HepG2 (cell line): Measurements from ENCODE around the gene ETV5. TPM values are rescaled to one million over a fixed set of nuclear protein-coding genes. Genes with fewer than 3 reads are reported as not detected.

Experiments
- ATAC-seq: fragments of 200-7000 bp; cut with Tn5 transposase; 3 replicates; pipeline ENCODE4 v1.9.1; 2020; ENCODE audit warnings: mild to moderate bottlenecking, moderate library complexity
- BruUV-seq: library from RNA; stranded (reverse); fragments of 400-500 nt; replicated peaks from 2 replicates; lab custom pipeline; 2021; lab: Mats Ljungman, UMichigan
- CTCF ChIA-PET: fragments of 300-600 bp; formaldehyde crosslinking; extraction: SDS; loops from one replicate; lab custom pipeline; 2021; ENCODE audit warnings: low total read pairs, inconsistent platforms, low intra/inter-chr PET ratio; lab: Yijun Ruan, JAX
- POLR2A ChIA-PET: fragments of 350-600 bp; sonication (Branson Sonifier 250); formaldehyde crosslinking; loops from one replicate; lab custom pipeline; 2020; ENCODE audit warnings: antibody characterized with exemption, inconsistent platforms; lab: Yijun Ruan, JAX
- DNase-seq: peaks from one replicate; pipeline ENCODE4 v3.0.0-alpha.2; 2015; ENCODE audit warnings: low spot score
- FAIRE-seq: peaks from 3 replicates; lab custom pipeline; 2011; peaks lifted over from hg19 to GRCh38; lab: Jason Lieb, UNC
- H2AFZ ChIP-seq: one replicate; pipeline ENCODE4 v1.6.1; 2011; ENCODE audit warnings: low read length, inconsistent platforms
- H3K27ac ChIP-seq: fragments of 300-600 bp; 3 replicates; pipeline ENCODE4 v1.8.0; 2011; ENCODE audit warnings: mixed run types, mild to moderate bottlenecking, mixed read lengths, low read length, inconsistent platforms; ENCODE audit not compliant: insufficient read depth; ENCODE audit errors: extremely low read length
- H3K27me3 ChIP-seq, 2 experiments: fragments of 200-600 bp in 1 of 2; 2 replicates in 1 of 2; 3 replicates in 1 of 2; pipeline versions ENCODE4 v1.6.0 to v1.8.0; 2011; ENCODE audit warnings: low read length in 2 of 2, mild to moderate bottlenecking in 2 of 2, moderate library complexity in 2 of 2, inconsistent platforms in 1 of 2; ENCODE audit not compliant: insufficient read depth in 2 of 2, control insufficient read depth in 1 of 2
- H3K36me3 ChIP-seq, 2 experiments: fragments of 200-600 bp in 1 of 2; replicated peaks in 1 of 2; 2 replicates in 1 of 2; 3 replicates in 1 of 2; pipeline versions ENCODE4 v1.5.1 to v1.8.0; 2011; ENCODE audit warnings: low read length in 2 of 2, inconsistent platforms in 1 of 2; ENCODE audit not compliant: insufficient read depth in 2 of 2, control insufficient read depth in 1 of 2
- H3K4me1 ChIP-seq: 2 replicates; pipeline ENCODE4 v1.5.1; 2012; ENCODE audit warnings: low read length, inconsistent platforms; ENCODE audit not compliant: insufficient read depth
- H3K4me2 ChIP-seq: 2 replicates; pipeline ENCODE4 v1.6.0; 2011; ENCODE audit warnings: low read depth, low read length, inconsistent platforms
- H3K4me3 ChIP-seq, 3 experiments: fragments of 200-600 bp in 1 of 3; sonication (generic), shearing (Covaris generic) in 1 of 3; replicated peaks in 1 of 3; 2 replicates each; pipeline ENCODE4 v1.5.1; 2011 to 2016; ENCODE audit warnings: low read length in 3 of 3, inconsistent platforms in 2 of 3, low read depth in 2 of 3, mild to moderate bottlenecking in 2 of 3, control low read depth in 1 of 3, mixed read lengths in 1 of 3; ENCODE audit not compliant: insufficient read depth in 1 of 3
- H3K79me2 ChIP-seq: one replicate; pipeline ENCODE4 v1.6.1; 2011; ENCODE audit warnings: low read length, inconsistent platforms; ENCODE audit not compliant: insufficient read depth
- H3K9ac ChIP-seq: 2 replicates; pipeline ENCODE4 v1.6.0; 2011; ENCODE audit warnings: mild to moderate bottlenecking, low read depth, low read length, inconsistent platforms; ENCODE audit not compliant: insufficient read depth
- H3K9me3 ChIP-seq: 2 replicates; pipeline ENCODE4 v1.5.1; 2012; ENCODE audit warnings: mild to moderate bottlenecking, low read length
- H4K20me1 ChIP-seq: 2 replicates; pipeline ENCODE4 v1.6.0; 2011; ENCODE audit warnings: inconsistent platforms, mild to moderate bottlenecking, low read length, moderate library complexity; ENCODE audit not compliant: insufficient read depth
- CEBPG ChIP-seq: IDR thresholded peaks from 2 replicates; pipeline ENCODE4 v1.6.1; 2016
- FOXA3 ChIP-seq: IDR thresholded peaks from 2 replicates; pipeline ENCODE4 v1.6.1; 2016; ENCODE audit warnings: missing genetic modification reagents, missing compliant biosample characterization
- GPBP1L1 ChIP-seq: sonication (generic); formaldehyde crosslinking; IDR thresholded peaks from 2 replicates; pipeline ENCODE4 v1.5.0; 2020; ENCODE audit warnings: mild to moderate bottlenecking, missing genetic modification reagents
- IKZF1 ChIP-seq: fragments of 450-650 bp; IDR thresholded peaks from 2 replicates; pipeline ENCODE4 v1.7.1; 2016
- KDM5B ChIP-seq: sonication (generic); formaldehyde crosslinking; IDR thresholded peaks from 2 replicates; pipeline ENCODE4 v1.4.0; 2020; ENCODE audit warnings: missing genetic modification reagents, mild to moderate bottlenecking, borderline replicate concordance
- NCOA1 ChIP-seq: sonication (generic); formaldehyde crosslinking; IDR thresholded peaks from 2 replicates; pipeline ENCODE4 v1.9.0; 2021; ENCODE audit warnings: missing genetic modification reagents
- SMARCC2 ChIP-seq: fragments of 450-650 bp; IDR thresholded peaks from 2 replicates; pipeline ENCODE4 v1.6.1; 2017; ENCODE audit warnings: antibody characterized with exemption, mild to moderate bottlenecking
- ZNF234 ChIP-seq: sonication (generic); formaldehyde crosslinking; conservative IDR thresholded peaks from 2 replicates; pipeline ENCODE4 v1.5.1; 2020; ENCODE audit warnings: mild to moderate bottlenecking, missing genetic modification reagents
- ZNF501 ChIP-seq: sonication (generic); formaldehyde crosslinking; IDR thresholded peaks from 2 replicates; pipeline ENCODE4 v1.5.1; 2020; ENCODE audit warnings: mild to moderate bottlenecking, moderate library complexity, missing genetic modification reagents
- ZNF598 ChIP-seq: sonication (generic); formaldehyde crosslinking; IDR thresholded peaks from 2 replicates; pipeline ENCODE4 v1.5.1; 2020; ENCODE audit warnings: mild to moderate bottlenecking, missing genetic modification reagents, borderline replicate concordance
- ZNF841 ChIP-seq: sonication (generic); formaldehyde crosslinking; IDR thresholded peaks from 2 replicates; pipeline ENCODE4 v1.8.1; 2023; ENCODE audit warnings: missing genetic modification reagents, borderline replicate concordance
- ZSCAN9 ChIP-seq: IDR thresholded peaks from 2 replicates; pipeline ENCODE4 v1.6.1; 2016; ENCODE audit warnings: borderline replicate concordance
- WGBS: methylation state at CpG from one replicate; pipeline ENCODE4 v1.1.6; 2017; ENCODE audit warnings: low lambda C conversion rate; 5-methylcytosine and 5-hydroxymethylcytosine counted together
- in situ Hi-C: cut with HindIII; loops from 2 replicates; pipeline ENCODE4 v1.10.0; 2017; ENCODE audit warnings: low pct_unique_long_range_greater_than_20kb; ENCODE audit not compliant: extremely low pct_ligation_motif_present
- intact Hi-C: fragments of 100-400 bp; cut with micrococcal nuclease; formaldehyde crosslinking; loops from one replicate; pipeline ENCODE4 v1.10.0; 2022; ENCODE audit not compliant: unreplicated experiment
- polyA plus RNA-seq, 8 experiments: library from polyadenylated mRNA; depleted of rRNA in 3 of 8; stranded (reverse) in 7 of 8; unstranded in 1 of 8; fragments of >200 nt; fragmentation: Illumina TruSeq in 4 of 8; extraction: Trizol in 4 of 8; gene quantifications; 2 replicates each; pipeline versions ENCODE4 v1.2.1 to v1.2.3, GENCODE V29; 2011 to 2016; ENCODE audit warnings: low read depth in 4 of 8, missing spikeins in 1 of 8, mixed read lengths in 1 of 8; ENCODE audit not compliant: insufficient read depth in 1 of 8
- total RNA-seq, 5 experiments: library from RNA; depleted of rRNA; stranded (reverse); fragments of >200 nt; fragmentation: Illumina TruSeq; extraction: Trizol; gene quantifications; 2 replicates each; pipeline ENCODE4 v1.2.3, GENCODE V29; 2016; ENCODE audit warnings: low read depth in 1 of 5
- TF ChIP-seq, protein P1 (sequence below): IDR thresholded peaks from 2 replicates; pipeline ENCODE4 v1.6.1; 2016; ENCODE audit warnings: missing compliant biosample characterization, missing genetic modification reagents, borderline replicate concordance
- TF ChIP-seq, protein P2 (sequence below): sonication (generic); formaldehyde crosslinking; IDR thresholded peaks from 2 replicates; pipeline ENCODE4 v1.4.0; 2020; ENCODE audit warnings: low read depth, missing genetic modification reagents

Gene ETV5
- total and polyA plus RNA-seq, 2 of the 13 experiments (the other 11 are each of a cell fraction or from before 2014, with no cell fraction given), result 52.9 to 57.2 TPM

- TF ChIP-seq GPBP1L1 (CRISPR knock-in tag) (no peak), NCOA1 (CRISPR knock-in tag) (no peak), ZNF598 (CRISPR knock-in tag) (no peak)
Observed at GRCh38 chr3:186093271-186093900, 15.5 kb downstream of the ETV5 start (continued).

GRCh38 chr3:186092360-186093070, 16.4 kb downstream of the ETV5 start:
- Histone ChIP-seq H3K4me1 (peaks cover 87% of the 10 kb centered on the region), H4K20me1 (0 out of 2 replicates have a peak, but pooled peaks cover 4% of the 10 kb centered on the region), H3K27me3 (no peaks in the 10 kb centered on the region), H3K27ac (peak overlapping the region; percentile 48), H3K79me2 (peaks cover 65% of the 10 kb centered on the region), H2AFZ (no peak overlapping the region), H3K4me3 (no peak overlapping the region), H3K9me3 (no peaks in the 10 kb centered on the region), H3K4me2 (peak overlapping the region; percentile 28), H3K9ac (no peak overlapping the region; the same call in 1 of the 2 replicates), H3K36me3 (peaks cover 13 to 45% of the 10 kb centered on the region in 2 experiments)
- POLR2A ChIA-PET, result interaction anchor here (0.8 to 3.9 kb wide), 2 partner anchors 12 to 17 kb away, joined by 3 to 32 read pairs; partner anchors contain the start of gene ETV5
- in situ Hi-C loops (no loop called here), intact Hi-C loops (loop anchor here (2.0 to 10.0 kb wide), 2 partner anchors 14 to 108 kb away; no protein-coding TSS in a partner anchor)
- FAIRE-seq (no peak), DNase-seq (no peak), ATAC-seq (no peak; the same call in 2 of the 3 replicates)
- 61% methylated on average over 8 of the region's 10 CpGs for WGBS
- CTCF ChIA-PET, result no interaction called here
- BruUV-seq, result no TSS peak
- TF ChIP-seq, protein P1, sequence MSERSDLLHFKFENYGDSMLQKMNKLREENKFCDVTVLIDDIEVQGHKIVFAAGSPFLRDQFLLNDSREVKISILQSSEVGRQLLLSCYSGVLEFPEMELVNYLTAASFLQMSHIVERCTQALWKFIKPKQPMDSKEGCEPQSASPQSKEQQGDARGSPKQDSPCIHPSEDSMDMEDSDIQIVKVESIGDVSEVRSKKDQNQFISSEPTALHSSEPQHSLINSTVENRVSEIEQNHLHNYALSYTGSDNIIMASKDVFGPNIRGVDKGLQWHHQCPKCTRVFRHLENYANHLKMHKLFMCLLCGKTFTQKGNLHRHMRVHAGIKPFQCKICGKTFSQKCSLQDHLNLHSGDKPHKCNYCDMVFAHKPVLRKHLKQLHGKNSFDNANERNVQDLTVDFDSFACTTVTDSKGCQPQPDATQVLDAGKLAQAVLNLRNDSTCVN (CRISPR knock-in tag), result peak; percentile 80
- no peak for TF ChIP-seq ZSCAN9 (CRISPR knock-in tag)
- TF ChIP-seq, protein P2, sequence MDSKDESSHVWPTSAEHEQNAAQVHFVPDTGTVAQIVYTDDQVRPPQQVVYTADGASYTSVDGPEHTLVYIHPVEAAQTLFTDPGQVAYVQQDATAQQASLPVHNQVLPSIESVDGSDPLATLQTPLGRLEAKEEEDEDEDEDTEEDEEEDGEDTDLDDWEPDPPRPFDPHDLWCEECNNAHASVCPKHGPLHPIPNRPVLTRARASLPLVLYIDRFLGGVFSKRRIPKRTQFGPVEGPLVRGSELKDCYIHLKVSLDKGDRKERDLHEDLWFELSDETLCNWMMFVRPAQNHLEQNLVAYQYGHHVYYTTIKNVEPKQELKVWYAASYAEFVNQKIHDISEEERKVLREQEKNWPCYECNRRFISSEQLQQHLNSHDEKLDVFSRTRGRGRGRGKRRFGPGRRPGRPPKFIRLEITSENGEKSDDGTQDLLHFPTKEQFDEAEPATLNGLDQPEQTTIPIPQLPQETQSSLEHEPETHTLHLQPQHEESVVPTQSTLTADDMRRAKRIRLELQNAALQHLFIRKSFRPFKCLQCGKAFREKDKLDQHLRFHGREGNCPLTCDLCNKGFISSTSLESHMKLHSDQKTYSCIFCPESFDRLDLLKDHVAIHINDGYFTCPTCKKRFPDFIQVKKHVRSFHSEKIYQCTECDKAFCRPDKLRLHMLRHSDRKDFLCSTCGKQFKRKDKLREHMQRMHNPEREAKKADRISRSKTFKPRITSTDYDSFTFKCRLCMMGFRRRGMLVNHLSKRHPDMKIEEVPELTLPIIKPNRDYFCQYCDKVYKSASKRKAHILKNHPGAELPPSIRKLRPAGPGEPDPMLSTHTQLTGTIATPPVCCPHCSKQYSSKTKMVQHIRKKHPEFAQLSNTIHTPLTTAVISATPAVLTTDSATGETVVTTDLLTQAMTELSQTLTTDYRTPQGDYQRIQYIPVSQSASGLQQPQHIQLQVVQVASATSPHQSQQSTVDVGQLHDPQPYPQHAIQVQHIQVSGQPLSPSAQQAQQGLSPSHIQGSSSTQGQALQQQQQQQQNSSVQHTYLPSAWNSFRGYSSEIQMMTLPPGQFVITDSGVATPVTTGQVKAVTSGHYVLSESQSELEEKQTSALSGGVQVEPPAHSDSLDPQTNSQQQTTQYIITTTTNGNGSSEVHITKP (CRISPR knock-in tag), result 0 out of 2 replicates have a peak, but pooled peaks have one; percentile 36
- no peak for TF ChIP-seq ZNF234 (CRISPR knock-in tag)
- no peak for TF ChIP-seq IKZF1
- TF ChIP-seq ZNF841 (CRISPR knock-in tag), result no peak
- peak; percentile 71 for TF ChIP-seq CEBPG (CRISPR knock-in tag)
- no peak for TF ChIP-seq SMARCC2
- no peak for TF ChIP-seq ZNF501
- TF ChIP-seq KDM5B (CRISPR knock-in tag), result no peak
- no peak for TF ChIP-seq FOXA3
